HTERT RPE-1 (cell line): ENCODE measurements around the gene PRUNE2.

Experiments
- in situ Hi-C: fragments of 300-500 bp; cut with MboI; formaldehyde crosslinking; loops from 4 replicates; pipeline ENCODE4 v1.14.3; 2020; ENCODE audit warnings: low sequenced_read_pairs

PRUNE2 gene

DNA sequence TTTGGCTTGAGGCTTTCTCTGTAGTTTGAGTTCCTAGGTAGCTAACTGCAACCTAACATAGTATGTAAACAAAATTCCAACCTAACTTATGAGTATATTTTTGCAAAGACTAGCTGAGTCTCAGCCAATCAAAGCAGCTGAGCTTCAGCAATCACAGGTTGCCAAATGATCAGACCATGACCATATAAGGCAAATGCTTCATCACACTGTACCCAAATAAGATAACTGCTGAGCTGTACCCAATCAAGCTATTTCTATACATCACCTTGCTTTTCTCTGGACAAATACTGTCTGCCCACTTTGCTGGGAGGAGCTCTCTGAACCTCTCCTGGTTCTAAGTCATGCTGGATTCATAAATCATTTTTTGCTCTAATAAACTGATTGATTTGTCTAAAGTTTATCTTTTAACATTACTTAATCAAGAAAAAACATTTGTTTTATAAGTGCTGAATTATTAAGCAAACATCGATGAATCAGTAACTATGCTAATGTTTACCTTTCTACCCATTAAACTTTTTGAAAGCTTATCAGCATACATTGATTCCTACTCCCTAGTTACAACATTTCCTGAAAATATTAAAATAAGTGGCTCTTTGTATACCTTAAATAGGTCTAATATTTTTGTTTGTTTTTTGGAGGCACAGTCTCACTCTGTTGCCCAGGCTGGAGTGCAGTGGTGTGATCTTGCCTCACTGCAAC lies 271.4 kb downstream of the PRUNE2 start:
- in situ Hi-C loops: no loop called here

DNA sequence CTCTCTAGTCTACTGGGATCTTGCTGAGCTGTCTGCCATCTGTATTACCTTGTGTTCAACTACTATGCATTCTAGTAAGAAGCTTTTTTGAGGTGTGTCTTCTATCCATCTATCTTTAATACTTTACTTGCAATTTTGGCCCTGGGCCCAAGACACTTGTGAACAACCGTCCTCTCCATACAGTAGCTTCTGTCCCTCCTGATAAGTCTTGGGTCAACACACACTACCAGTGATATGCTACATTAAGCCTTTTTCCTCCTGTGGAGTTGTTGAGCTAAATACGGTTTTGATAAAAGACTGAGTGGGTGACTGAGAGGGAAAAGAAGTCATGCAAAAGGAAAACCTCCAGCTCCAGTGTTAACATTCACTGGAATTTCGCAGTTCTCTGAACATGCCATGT lies 275.0 kb downstream of the PRUNE2 start:
- in situ Hi-C loops: no loop called here

DNA sequence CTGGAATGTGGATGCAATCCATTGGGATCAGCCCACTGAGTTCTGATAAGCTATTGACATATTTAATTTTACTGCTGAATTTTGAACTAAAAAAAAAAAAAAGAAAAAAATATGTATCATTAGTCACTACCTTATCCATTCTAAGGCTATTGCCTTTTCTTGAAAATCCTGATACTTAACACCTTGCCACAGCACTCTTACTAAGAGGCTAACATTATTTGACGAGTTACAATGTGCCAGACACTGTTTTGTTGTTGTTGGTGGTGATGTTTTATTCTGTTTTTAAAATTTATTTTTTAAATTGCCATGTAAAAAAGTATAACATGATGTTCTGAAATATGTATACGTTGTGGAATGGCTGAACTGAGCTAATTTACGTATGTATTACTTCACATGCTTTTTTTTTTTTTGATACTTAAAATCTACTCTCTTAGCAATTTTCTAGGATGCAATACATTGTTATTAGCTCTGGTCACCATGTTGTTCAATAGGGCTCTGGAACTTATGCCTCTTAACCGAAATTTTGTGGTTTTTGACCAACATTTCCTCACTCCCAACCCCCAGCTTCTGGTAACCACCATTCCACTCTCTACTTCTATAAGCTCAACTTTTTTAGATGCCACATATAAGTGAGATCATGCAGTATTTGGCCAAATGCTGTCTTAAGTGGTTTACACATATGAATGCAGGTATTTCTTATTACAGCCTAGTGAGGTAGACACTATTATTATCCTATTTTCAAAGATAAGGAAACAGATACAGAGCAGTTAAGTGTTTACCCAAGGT lies 276.5 kb downstream of the PRUNE2 start:
- in situ Hi-C loops: no loop called here

DNA sequence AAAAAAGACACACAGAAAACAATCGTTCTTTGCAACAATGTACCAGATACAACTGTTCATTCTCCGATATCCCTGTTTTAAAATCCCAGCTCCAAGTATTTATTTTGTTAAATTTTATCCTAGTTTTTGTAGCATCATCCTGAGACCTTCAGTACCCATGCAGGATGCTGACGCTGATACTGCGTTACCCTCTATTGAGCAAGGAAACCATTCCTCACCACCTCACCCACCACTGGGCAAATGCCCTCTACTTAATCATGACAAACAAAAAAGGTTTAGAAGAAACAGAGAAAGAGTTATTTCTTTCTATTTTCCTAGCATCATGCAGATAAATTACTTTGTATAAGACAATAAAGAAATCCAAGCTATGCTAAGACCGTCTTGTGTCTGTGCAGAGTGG lies 277.8 kb downstream of the PRUNE2 start:
- in situ Hi-C loops: no loop called here

DNA sequence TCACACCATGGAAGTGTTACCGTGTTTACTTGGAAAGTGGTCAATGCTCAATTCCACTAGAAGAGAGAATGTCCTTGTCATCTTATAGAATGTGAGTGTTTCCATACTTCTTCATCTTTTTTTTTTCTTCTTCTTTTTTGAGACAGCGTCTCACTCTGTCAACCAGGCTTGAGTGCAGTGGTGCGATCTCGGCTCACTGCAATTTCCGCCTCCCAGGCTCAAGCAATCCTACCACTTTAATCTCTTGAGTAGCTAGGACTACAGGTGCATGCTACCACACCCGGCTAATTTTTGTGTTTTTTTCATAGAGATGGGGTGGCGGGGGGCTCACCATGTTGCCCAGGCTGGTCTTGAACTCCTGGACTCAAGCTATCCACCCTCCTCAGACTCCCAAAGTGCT lies 278.9 kb downstream of the PRUNE2 start:
- in situ Hi-C loops: no loop called here

DNA sequence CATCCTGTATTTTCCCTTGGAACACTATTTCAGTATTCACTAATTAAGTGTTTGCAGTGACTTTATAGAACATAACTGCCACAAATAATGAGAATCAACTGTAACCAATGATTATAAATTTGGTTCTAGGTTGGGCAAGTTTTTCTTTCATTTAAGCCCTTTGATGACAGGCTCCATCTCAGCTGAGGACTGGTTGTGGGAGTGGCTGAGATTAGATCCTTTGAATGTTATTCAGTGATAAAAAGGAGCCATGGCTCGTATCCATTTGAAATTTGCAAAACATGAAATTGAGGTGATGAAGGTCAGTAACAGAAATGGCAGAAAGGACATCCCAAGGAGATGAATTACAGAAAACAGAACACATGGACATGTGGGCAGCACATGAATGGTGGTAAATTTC lies 279.8 kb downstream of the PRUNE2 start:
- in situ Hi-C loops: no loop called here

DNA sequence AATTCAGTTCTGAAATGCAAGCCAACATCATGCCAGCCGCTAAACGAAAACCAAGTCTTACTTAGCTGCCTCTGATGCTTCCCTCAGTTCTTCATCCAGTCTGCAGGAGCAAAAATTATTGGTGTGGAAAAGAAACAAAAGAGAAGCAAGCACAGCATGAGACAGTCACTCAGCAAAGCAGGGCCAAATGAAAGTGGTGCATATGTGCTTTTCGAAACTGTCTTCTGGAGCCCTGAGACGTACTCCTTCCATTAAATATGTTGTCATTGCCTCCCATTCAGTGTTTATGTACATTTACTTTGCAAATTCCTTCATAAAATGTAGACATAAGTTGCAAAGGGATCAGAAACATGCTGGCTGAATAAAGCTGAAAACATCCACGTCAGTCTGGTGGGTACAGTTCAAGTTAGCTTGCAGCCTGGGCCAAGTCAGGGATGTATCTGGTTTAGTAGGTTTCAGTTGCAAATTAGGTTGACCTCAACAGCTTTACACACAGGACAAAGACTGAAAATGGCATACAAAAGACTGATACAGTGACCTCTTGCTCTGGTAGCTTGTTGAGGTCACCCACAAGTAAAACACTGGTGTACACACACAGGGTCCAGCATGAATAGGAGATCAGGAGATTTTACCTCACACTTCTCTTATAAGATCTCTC lies 281.4 kb downstream of the PRUNE2 start:
- in situ Hi-C loops: no loop called here

DNA sequence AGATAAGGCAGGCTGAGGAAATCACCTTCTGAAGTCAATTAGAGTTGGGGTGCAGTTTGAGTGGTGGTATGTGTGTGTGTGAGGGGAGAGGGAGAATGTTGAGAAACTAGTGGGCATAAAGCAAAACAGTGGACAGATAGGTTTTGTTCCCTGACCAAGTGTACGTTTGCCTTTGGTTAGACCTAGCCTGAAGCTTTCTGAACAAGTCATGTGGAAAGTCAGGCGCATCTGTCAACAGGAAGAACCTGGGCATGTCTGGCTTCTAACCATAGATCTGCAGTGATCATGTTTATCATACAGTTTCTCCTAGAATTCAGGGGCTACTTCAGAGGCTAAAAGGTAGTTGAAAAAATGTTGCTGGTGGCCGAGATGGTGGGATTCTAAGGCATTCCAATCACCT lies 284.9 kb downstream of the PRUNE2 start:
- in situ Hi-C loops: no loop called here

DNA sequence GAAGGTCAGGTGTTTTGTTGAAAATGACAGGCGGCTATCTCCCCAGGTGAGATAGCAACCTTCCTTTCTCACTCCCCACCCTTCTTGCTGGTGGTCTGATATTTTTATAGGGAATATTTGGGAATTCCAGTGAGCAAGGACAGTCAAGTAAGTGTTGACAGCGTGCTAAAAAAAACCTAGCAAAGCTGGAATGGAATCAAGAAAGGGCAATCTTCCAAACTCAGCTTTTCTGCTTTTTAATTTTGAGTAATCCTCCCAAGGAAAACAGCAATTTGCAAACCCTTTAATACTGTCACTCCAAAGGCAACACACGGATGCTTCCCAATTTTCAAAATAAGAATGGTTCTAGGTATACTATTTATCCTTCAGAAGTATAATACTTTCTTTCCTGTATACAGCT lies 285.3 kb downstream of the PRUNE2 start:
- in situ Hi-C loops: no loop called here

DNA sequence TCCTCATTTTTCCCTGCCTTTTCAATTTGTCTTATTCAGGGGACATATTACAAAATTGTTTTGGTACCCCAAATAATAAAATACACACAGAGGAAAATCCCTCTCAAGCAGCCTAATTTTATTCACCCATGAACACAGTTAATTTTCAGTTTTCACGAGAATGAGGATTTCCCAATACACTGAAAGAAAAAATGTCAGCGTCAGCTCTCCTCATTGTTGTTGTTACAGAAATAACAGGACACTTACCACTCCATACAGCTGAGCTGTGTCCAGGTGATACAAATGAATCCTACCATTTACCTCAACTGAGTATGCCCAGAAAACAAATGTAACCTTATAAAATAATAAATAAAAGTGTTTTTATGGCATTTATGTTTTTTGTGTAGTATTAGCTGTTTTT lies 286.3 kb downstream of the PRUNE2 start:
- in situ Hi-C loops: no loop called here

DNA sequence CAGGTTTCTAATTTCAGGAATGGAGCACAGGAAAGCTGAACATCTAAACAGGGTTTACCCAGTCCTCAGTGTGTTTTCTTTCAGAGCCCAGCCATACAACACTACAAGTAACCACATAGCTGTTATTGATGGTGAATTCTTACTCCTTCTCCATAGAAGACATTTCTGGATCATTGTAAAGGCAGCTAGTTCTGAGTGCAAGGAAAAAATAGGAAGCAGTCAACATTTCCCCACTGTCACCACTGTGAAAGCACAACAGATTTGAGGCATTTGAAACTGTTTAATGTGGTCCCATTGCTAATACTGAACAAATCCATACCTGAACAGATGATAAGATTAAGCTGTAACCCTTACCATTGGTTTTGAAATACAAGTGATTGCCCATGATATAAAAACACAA lies 286.7 kb downstream of the PRUNE2 start:
- in situ Hi-C loops: no loop called here

DNA sequence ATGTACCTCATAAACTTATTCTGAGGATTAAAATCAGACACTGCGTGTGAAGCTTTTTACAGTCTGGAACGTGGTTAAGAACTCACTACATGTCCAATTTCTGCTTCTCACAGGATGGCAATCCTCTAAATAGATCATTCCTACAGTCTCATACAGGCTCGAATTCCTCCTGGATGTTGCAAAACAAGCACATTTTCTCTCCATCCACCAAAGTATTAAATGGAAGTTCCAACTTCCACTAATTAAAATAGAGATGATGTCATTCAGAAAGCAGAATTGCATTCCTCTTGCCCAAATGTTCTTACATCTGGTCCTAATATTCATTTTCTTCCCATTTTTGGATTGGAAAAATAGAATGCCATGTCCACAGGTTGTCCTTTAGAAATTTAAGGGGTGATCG lies 287.2 kb downstream of the PRUNE2 start:
- in situ Hi-C loops: no loop called here

DNA sequence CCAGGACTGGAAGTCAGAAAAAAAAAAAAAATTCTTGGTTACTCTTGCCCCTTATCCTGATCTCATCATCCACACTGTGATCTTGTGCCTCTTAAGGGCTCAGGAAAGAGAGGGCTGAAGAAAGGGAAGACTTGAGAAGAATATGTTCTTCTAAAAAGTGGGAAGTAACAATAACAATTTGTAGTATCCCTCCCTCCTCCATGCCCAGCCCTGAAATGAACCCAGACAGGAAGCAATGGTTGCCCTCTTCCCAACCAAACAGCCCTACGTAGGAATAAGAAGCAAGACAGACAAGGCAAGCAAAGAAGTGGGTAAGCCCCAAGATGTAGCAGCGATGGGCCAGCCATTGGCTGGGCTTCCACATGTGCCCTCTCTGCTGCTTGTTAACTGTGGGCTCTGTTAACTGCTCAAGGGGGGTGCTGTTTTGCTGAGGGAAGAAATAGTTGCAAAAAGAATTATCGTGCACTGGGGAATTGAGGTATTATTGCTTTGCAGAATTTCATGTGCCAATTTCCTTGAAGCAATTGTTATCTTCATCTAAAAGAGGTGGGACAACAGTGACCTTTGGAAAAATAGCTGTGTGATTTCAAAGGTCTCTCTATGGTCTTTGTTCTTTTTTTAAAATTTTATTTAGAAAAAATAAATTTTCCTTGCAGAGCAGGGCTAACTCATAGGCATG lies 288.3 kb downstream of the PRUNE2 start:
- in situ Hi-C loops: no loop called here

DNA sequence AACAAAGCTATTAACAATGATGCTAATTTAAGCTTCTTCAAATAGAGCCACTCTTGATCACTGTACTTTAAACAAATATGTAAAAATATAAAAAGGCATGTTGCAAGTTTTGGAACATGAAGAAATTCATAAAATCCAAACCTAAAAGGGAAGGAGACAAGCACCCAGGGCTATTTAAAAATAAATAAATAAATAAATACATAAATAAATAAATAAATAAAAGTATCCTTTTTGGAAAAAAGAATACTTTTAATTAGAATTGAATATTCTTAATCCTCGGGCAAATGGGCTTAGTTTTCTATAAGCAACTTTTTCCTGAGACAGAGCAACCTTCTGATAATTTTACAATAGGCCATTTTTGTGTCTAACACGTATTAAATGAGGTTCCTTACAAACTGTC lies 289.1 kb downstream of the PRUNE2 start:
- in situ Hi-C loops: no loop called here

DNA sequence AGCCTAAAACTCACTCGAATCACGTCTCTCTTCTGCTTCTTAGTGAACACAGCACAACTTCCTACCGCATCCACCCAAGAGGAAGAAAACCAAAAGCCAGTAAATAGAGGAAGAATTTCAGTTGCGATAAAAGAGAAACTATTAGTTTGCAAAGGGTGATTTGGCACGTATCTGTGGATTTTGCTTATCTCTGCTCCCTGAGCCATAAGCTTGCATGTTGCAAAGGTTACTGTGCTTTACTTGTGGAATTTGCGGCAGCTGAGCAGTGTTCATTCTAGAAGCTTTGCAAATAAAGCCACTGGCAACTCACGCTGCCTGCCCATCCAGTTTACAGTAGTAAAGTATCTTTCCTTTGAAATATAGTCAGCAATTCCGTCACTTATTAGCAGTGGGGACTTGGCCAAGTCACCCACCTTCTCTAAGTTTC lies 290.7 kb downstream of the PRUNE2 start:
- in situ Hi-C loops: no loop called here

DNA sequence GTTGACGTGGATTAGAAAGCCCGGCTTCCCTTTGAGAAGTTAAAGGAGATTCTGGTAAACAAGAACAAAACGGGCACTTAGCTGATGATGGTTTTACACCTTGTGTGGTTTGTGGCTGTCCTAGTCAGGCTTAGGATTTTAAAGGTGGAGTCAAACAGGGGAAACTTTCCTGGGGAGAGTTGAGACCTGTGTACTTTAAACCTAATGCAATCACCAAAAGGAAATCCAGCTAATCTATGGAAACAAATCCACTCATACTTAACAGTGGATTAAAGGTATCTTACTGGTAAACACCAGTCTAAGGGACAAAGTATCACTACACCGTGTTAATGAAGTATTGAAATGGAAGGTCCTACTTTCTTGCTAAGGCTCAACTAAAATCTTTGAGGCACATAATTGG lies 291.9 kb downstream of the PRUNE2 start:
- in situ Hi-C loops: no loop called here

DNA sequence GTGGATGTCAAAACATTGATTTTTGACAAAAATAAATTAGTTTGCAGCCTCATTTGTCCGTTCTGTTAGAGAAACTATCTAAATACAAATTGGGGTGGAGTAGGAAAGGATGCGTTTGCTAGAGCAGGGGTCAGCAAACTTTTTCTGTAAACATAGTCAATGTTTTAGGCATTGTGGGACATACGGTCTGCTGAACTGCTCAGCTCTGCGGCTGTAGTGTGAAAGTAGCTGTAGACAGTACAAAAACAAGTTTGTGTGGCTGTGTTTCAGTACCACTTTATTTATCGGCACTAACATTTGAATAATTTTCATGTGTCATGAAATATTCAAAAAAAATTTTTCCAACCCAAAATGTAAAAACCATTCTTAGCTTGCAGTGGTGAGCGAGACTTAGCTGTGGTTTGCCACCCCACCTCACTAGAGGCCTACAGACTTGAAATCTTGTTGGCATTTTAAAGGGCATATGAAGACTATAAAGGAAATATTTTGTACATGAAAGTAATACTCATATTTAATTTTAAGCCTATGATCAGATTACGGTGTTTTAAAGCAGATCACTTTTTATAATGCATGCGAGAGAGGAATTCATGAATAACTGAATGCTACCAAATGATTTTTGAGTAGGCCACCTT lies 292.6 kb downstream of the PRUNE2 start:
- in situ Hi-C loops: no loop called here

DNA sequence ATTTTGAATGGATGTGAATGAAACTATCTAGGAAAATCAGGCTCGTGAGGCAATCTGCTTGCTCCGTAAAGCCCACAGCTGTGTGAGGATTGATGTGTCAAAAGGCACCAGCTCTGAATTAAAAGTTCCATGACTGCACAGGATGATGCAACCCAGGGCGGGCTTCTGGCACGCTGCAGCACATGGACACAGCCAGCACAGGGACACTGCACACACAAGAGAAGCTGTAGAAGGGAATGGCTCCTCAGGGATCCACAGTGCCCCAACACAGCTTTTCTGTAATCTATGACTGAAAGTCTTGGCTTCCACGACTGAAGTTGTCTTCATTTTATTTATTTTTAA lies 295.9 kb downstream of the PRUNE2 start:
- in situ Hi-C loops: no loop called here

DNA sequence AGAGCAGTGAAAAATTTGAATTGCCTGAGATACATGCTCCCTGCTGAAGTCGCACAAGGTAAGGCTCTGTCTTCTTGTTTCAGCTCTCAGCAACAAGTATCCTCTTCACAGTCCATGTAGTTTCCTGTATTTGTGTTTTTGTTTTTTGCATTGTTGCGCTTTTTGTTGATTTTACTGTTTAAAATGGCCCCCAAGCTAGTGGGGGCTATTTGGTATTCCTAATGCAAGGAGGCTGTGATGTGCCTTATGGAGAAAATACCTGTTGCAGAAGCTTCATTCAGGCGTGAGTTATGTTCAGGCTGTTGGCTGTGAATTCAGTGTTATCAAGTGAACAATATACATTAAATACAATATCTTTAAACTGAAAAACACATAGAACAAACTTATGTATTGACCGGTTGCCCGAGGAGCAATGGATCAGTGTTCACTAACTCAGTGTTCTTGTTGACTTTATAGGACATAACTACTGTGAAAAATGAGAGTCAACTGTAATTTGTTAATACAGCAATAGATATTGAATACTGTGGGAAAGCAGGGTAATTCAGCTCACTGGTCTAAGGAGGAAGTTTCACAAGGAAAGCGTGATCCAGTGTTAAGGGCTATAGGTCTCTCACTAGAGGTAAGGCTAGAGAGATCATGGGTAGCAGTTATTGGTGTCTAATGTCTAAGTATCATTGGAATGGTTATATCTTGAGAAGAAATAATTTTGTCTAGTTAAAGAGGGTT lies 296.5 kb downstream of the PRUNE2 start:
- in situ Hi-C loops: no loop called here

DNA sequence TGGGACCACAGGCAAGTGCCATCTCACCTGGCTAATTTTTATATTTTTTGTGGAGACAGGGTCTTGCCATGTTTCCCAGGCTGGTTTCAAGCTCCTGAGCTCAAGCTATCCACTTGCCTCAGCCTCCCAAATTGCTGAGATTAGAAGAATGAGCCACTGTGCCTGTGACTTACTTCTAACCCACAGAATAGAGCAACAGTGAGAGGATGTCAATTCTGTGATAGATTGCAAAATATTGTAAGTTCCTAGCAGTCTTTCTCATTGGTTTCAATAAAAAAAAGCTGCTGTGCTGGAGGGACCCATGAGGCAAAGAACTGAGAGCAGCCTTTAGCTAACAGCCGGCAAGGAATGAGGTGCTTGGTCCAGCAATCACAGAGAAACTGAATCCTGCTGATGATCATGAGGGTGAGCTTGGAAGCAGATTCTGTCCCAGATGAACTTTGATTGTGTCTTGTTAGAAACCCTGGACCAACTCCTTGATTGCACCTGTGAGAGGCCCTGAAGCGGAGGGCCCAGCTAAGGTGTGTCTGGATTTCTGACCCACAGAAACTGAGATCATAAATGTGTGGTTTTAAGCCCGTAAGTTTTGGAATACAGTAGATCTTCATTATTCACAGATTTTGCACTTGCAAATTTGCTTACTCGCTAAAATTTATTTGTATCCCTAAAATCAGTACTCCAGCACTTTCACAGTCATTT lies 297.2 kb downstream of the PRUNE2 start:
- in situ Hi-C loops: no loop called here
